ENCODE results near the gene SLC25A46.
"Not testable (repeated sequence)": the region's sequence is repeated elsewhere in the genome, so short reads cannot be mapped to it uniquely, and the experiment has no call there.

DNA sequence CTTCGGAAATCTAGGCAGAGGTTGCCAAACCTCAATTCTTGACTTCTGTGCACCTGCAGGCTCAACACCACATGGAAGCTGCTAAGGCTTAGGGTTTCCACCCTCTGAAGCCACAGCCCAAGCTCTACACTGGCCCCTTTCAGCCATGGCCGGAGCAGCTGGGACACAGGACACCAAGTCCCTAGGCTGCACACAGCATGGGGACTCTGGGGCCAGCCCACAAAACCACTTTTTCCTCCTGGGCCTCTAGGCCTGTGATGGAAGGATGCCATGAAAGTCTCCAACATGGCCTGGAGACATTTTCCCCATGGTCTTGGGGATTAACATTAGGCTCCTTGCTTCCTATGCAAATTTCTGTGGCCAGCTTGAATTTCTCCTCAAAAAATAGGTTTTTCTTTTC is 7.3 kb upstream of the SLC25A46 start:
- TF ChIP-seq EZH2 (IDR thresholded peaks at IDR 0.05); JUND (IDR thresholded peaks at IDR 0.05); ZNF274 (IDR thresholded peaks at IDR 0.05; ENCODE audit: low read depth, low read length); CBX3 (IDR thresholded peaks at IDR 0.05; ENCODE audit: low read depth): not testable (repeated sequence)
- TF ChIP-seq, protein P1, sequence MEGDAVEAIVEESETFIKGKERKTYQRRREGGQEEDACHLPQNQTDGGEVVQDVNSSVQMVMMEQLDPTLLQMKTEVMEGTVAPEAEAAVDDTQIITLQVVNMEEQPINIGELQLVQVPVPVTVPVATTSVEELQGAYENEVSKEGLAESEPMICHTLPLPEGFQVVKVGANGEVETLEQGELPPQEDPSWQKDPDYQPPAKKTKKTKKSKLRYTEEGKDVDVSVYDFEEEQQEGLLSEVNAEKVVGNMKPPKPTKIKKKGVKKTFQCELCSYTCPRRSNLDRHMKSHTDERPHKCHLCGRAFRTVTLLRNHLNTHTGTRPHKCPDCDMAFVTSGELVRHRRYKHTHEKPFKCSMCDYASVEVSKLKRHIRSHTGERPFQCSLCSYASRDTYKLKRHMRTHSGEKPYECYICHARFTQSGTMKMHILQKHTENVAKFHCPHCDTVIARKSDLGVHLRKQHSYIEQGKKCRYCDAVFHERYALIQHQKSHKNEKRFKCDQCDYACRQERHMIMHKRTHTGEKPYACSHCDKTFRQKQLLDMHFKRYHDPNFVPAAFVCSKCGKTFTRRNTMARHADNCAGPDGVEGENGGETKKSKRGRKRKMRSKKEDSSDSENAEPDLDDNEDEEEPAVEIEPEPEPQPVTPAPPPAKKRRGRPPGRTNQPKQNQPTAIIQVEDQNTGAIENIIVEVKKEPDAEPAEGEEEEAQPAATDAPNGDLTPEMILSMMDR (IDR thresholded peaks at IDR 0.05 in 2 of 3, conservative IDR thresholded peaks at IDR 0.05 in 1 of 3; ENCODE audit: borderline replicate concordance in 1 of 3, insufficient read depth in 1 of 3, low read depth in 2 of 3, low read length in 2 of 3), result not testable (repeated sequence)
